GM21619 (cell line): ENCODE data around the gene DCUN1D4.

Experiments
- ATAC-seq: cut with Tn5 transposase; IDR thresholded peaks from one replicate; pipeline ENCODE4 v1.9.1; 2021; ENCODE audit not compliant: unreplicated experiment

Gene DCUN1D4

DNA sequence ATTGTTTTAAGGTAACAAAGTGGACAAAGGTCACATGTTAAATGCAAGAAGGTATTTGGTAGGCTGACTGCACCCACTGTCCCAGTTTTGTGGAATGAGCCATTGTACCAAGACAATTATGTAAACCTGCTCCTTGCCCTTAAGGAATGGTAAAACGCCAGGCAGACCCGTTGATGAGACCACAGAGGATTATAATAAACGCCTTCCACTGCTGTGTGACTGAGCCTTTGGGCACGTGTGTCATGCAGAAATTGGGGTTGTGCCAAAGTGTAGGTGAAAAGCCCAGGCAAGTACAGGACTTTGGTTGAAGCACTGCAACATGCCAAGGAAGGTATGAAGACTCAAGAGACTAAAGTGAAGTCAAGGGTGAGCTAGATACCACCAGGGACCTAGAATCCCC, 117.5 kb downstream of the DCUN1D4 start:
- no peak for ATAC-seq

DNA sequence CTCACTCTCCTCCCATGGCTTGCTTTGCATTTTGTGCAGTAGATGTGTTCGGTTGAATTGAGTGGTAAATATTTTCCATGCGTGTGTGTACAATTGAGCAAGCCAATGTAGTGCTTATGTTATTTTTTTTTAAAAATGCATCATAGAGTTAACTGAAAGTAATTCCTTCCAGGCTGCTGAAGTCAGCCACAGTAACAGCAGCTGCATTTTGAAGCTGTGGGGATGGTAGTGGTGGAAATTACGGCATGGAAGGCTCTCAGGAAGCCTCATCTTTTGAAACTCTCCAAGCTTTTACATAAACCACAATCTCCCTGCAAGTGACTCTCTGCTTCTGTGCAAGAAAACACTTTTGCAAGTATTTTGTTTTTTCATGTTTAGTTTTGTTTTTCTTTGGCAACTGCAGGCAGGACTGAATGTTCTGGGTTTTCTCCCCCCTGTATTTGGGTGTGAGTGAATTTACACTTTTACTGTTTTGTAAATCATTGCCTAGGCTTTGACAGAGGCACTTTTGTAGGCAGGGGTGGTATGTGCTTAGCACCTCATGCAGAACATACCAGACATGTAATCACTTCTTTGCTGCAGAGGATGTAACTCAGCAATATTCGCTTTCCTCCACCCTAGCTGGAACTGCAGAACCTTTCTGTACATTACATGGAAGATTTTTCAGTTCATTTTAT, 121.0 kb downstream of the DCUN1D4 start:
- no peak for ATAC-seq

DNA sequence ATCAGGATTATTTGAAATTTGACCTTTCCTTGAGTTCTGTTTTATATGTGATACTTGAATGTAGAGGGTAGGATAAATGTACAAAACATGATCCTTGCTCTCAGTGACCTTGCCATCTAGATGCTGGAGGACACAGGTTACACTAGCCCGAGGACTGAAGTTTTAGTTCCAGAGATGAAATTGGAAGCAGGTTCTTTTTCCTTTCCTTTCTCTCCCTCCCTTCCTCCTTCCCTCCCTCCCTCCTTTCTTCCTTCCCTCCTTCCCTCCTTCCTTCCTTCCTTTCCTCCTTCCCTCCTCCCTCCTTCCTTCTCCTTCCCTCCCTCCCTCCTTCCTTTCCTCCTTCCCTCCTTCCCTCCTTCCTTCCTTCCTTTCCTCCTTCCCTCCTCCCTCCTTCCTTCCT, 122.9 kb downstream of the DCUN1D4 start:
- ATAC-seq, result no peak
